Left renal pelvis (tissue), 4 donors: ENCODE results near the gene SLC22A13. TPM values are rescaled to one million over a fixed set of nuclear protein-coding genes. Genes with fewer than 3 reads are reported as not detected.
"Not testable (repeated sequence)": the region's sequence is repeated elsewhere in the genome, so short reads cannot be mapped to it uniquely, and the experiment has no call there.

Source experiments
- DNase-seq, 4 donors: peaks; one replicate each; pipeline ENCODE4 v3.0.0-alpha.2; 2013; ENCODE audit warnings: low read depth in 4 of 4, low spot score in 3 of 4
- polyA plus RNA-seq, 4 donors: library from polyadenylated mRNA; unstranded; fragments of 120-200 nt; gene quantifications; one replicate each; pipeline ENCODE4 v1.2.1, GENCODE V29; 2013; ENCODE audit not compliant: insufficient read length in 4 of 4

The SLC22A13 gene
- polyA plus RNA-seq, 4 donors, result 0.12 to 3.8 (median 2.1) TPM

GRCh38 chr3:38264353-38264771 lies 1.2 kb upstream of the SLC22A13 start:
- peak in 1 of 4 donors; percentile 24 for DNase-seq

DNA sequence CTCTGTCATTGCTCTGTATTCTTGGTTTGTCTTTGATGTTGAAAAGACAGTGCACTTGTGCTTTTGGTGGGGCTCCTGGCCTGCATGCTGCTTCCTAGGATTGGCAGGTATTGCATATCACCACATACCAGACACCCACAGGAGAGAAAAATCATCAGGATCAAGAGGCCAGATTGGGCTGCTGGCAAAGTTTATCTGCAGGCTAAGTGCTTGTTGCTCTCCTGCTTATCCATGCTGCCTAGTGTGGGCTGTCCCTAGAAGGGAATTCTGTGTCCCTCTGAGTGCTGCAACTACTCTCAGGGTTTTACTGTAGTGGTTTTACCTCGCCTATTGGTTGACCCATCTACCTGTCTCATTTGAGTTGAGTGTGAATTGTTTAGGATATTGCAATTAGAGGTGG lies 833 bp upstream of the SLC22A13 start:
- DNase-seq, result no peak

- DNase-seq, result no peak
Observed at GRCh38 chr3:38266810-38267209, 1.2 kb downstream of the SLC22A13 start.

- DNase-seq, result no peak
Observed at GRCh38 chr3:38267662-38268061, 2.0 kb downstream of the SLC22A13 start.

DNA sequence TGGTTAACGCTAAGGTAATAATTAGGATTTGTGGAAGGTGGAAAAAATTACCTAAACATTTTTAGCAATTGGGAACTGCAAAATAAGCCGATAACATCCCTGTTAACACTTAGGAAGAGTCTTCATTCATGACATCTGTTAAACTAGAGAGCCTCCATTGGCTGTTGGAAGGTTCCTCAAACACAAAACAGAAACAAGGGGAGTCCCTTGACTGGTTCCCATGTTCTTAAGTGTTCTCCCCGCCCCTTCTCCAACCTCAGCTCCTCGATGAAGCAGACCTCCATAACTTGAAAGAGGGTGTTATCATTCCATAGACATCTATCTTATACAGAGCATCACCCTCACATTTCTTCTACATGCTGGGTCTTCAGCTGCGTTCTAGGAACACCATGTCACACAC lies 2.5 kb downstream of the SLC22A13 start:
- DNase-seq, result no peak

GRCh38 chr3:38268522-38268921 lies 2.9 kb downstream of the SLC22A13 start:
- DNase-seq, result no peak

GRCh38 chr3:38270606-38271005 lies 5.0 kb downstream of the SLC22A13 start:
- DNase-seq, result no peak

DNA sequence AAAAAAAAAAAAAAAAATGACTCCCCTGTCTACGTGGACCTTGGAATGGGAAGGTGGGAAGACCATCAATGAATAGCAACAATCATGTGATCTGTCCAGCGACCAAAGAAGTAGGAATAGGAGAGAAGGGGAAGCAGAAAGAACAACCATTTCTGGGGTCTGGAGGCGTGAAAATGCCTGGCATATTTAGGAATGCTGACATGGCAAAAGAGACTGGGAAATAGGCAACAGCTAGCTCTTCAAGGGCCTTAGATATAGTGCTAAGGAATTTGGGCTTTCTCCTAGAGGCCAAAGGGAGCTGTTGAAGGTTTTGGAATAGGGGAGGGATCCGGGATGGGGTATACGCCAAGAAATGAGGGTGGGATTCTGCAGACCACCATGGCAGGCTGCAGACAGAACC lies 5.9 kb downstream of the SLC22A13 start:
- no peak for DNase-seq

DNA sequence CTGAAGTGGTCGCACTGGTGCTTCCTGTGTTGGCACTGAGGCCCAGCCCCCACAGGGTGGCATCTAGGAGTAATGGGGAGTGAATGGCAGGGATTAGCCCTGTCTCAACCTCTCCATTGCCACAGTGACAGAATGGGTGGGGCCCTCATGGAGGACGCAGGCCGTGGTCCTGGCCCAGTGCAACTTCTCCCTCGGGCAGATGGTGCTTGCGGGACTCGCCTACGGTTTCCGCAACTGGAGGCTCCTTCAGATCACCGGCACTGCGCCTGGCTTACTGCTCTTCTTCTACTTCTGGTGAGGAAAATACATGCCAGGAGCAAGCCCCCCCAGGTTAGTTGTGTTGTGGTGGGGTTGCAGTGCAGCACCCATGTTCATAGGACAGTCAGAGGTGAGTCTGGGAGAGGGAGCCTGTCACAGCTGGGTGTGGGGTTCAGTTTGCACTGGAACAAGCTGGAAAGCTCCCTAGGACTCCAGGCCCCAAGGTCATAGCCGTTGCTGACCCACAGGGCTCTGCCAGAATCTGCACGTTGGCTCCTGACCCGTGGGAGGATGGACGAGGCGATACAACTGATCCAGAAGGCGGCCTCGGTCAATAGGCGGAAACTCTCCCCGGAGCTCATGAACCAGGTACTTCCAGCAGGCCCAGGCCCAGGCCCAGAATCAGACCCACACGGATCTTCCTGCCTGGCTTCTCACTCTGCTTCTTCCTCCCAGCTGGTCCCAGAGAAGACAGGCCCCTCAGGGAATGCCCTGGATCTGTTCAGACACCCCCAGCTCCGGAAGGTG lies 9.4 kb downstream of the SLC22A13 start:
- DNase-seq, result no peak

- no peak for DNase-seq
Observed at GRCh38 chr3:38275658-38276057, 10.0 kb downstream of the SLC22A13 start.

DNA sequence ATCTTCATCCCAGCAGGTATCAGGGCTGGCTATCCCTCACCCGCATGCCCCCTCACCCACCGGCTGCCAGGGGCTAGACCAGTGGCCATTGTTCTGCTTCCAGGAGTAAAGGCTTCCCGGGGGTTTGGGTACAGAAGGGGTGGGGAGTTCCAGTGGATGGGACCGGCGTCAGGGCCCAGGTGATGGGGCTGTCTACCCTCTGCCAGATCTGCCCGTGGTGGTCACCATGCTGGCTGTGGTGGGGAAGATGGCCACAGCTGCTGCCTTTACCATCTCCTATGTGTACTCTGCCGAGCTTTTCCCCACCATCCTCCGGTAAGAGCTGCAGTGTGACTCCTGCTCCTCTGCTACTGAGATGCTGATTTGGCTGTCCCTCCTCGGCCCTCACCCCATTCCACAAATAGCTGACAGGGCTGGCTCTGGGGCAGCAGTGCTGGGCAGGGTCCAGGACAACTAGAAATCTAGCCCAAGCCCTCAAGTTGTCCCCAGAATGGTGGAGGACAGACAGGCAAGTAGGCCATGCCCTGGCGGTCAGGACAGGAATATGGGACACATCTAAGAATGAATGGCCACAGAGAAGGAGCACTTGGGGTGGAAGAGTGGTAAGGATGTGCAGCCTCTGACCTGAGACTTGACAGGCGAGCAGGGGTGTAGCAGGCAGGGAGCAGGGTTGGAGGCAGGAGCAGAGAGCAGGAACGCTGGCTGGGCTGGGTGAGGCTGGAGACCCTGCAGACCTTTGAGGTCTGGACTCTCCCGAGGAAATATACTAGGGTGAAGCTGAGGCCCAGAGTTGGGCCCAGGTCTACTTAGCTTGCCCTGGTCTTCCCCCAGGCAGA lies 10.7 kb downstream of the SLC22A13 start:
- DNase-seq, result no peak

DNA sequence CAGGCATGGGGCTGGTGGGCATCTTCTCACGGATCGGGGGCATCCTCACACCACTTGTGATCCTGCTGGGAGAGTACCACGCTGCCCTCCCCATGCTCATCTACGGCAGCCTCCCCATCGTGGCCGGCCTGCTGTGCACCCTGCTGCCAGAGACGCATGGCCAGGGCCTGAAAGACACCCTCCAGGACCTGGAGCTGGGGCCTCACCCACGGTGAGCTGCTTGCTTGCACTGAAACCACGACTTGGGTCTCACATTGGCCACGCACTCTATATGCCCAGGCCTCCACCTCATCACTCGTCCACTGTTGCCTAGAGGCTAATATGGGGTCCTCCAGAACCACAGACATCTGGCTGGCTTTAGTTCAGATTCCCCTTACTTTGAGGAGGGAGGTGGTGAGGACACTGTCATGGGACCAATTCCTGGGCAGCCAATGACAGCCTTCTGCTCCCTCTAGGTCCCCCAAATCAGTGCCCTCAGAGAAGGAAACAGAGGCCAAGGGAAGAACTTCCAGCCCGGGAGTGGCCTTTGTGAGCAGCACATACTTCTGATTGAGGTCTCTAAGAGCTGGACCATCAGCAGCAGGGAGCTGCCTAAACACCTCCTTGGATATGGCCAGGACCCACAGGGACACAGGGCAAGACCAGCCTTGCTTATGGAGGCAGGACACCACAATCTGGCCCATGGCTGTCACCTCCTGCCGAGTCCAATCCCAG lies 11.5 kb downstream of the SLC22A13 start:
- DNase-seq, result no peak

DNA sequence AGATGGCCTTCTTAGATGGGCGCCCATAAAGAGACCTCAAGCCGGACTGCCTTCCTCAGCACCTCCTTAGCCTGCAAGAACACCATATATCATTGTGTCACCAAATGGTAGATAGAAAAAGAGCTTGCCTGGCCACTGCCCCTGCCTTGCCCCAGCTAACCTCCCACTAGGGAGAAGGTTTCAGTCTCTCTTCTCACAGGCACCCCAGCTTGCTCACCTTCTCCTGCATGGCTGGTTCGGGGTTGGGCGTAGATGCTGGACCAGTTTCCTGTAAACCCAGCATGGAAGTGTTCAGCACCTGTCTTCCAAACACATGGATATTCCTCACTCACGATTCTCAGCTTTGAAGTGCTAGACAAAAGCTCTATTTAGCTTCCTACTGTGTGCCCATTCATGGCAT lies 13.2 kb downstream of the SLC22A13 start:
- DNase-seq, result no peak

DNA sequence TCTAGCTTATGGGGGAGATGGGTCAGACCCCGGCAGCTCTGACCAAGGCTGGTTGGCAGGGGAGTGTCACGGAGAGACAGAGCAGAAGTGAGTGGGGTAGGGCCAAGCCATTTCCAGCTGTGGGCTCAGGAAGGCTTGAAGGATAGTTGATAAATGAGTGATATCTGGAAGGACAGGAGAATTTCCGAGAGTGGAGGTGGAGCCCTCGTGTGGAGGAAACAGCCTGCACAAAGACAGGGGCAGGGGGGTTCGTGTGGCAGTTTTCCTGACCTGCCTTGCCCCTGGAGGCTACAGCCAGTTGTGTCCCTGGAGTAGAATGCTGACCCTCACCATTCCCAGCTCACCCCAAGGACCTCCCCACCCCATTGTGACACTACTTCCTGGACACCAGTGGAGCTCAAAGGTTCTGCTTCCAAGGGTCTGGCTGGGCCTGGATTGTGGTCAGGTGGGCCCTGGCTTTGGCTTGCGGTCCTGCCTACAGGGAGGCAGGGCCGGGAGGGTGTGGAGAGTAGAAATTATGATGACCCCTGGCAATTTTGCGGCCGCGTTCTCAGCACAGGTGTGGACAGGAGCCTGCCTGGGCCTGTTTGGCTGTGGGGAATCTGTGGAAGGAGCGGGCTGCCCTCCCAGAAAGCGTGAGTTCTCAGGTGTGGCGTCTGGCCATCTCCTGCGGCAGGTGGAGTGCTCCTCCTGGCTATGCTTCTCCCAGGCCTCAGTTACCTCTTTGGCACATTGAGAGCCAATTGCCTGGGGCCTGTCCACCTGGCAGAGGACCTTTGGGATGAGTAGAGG lies 16.5 kb downstream of the SLC22A13 start, which contains the start of gene SLC22A14:
TSS of gene SLC22A14 (plus strand) at position 400 of the 792 bp plus-strand sequence. CDS start 23,733 bp downstream, outside the sequence.
- DNase-seq, result no peak

- no peak for DNase-seq
Observed at GRCh38 chr3:38283810-38284755, 18.5 kb downstream of the SLC22A13 start.

DNA sequence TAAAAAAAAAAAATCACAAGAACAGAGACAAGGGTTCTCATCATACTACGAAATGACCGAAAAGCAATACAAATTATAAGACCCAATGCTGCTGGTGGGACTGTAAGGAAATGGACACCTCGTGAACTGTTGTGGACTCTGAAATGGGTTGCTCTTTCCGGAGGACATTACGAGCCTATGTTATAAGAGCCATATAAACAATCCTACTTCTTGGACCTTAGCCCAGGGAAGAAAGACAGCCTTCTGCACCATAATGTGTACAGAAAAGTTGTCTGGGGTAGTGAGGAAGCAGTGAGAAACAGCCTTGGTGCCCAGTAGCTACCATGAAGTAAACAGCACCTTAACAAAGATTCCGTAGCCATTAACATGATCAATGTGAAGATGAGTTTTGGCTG lies 19.1 kb downstream of the SLC22A13 start:
- no peak for DNase-seq

- not testable (repeated sequence) for DNase-seq
Observed at GRCh38 chr3:38289286-38290217, 23.9 kb downstream of the SLC22A13 start.

GRCh38 chr3:38297053-38297452 lies 31.4 kb downstream of the SLC22A13 start:
- DNase-seq, result not testable (repeated sequence)
